Astrocyte (in vitro differentiated cells and primary cell): Measurements from ENCODE around the gene GAS6. TPM values are rescaled to one million over a fixed set of nuclear protein-coding genes. Genes with fewer than 3 reads are reported as not detected.

Experiments used
- DNase-seq: peaks from one replicate; pipeline ENCODE4 v3.0.0-alpha.2; 2010; ENCODE audit warnings: low read depth
- FAIRE-seq: peaks from 2 replicates; lab custom pipeline; 2011; peaks lifted over from hg19 to GRCh38; lab: Jason Lieb, UNC
- H2AFZ ChIP-seq: 2 replicates; pipeline ENCODE4 v1.6.0; 2012; ENCODE audit warnings: low read depth, low read length, inconsistent platforms
- H3K27ac ChIP-seq: 2 replicates; pipeline ENCODE4 v1.5.1; 2011; ENCODE audit warnings: low read depth, low read length, inconsistent platforms
- H3K27me3 ChIP-seq: 2 replicates; pipeline ENCODE4 v1.6.0; 2011; ENCODE audit warnings: low read length, inconsistent platforms; ENCODE audit not compliant: insufficient read depth
- H3K36me3 ChIP-seq: 2 replicates; pipeline ENCODE4 v1.5.1; 2011; ENCODE audit warnings: low read length, inconsistent platforms; ENCODE audit not compliant: insufficient read depth
- H3K4me1 ChIP-seq: 2 replicates; pipeline ENCODE4 v1.5.1; 2011; ENCODE audit warnings: low read length, inconsistent platforms; ENCODE audit not compliant: insufficient read depth
- H3K4me2 ChIP-seq: 2 replicates; pipeline ENCODE4 v1.6.0; 2012; ENCODE audit warnings: low read length, inconsistent platforms
- H3K4me3 ChIP-seq: 2 replicates; pipeline ENCODE4 v1.5.1; 2011; ENCODE audit warnings: low read depth, mild to moderate bottlenecking, low read length, inconsistent platforms; ENCODE audit not compliant: insufficient read depth
- H3K79me2 ChIP-seq: 2 replicates; pipeline ENCODE4 v1.6.0; 2012; ENCODE audit warnings: mild to moderate bottlenecking, low read length, inconsistent platforms; ENCODE audit not compliant: insufficient read depth
- H3K9ac ChIP-seq: 2 replicates; pipeline ENCODE4 v1.6.0; 2012; ENCODE audit warnings: mild to moderate bottlenecking, low read length, inconsistent platforms
- H3K9me3 ChIP-seq: 2 replicates; pipeline ENCODE4 v1.5.1; 2012; ENCODE audit warnings: low read depth, mild to moderate bottlenecking, low read length, inconsistent platforms; ENCODE audit not compliant: insufficient read depth
- H4K20me1 ChIP-seq: 2 replicates; pipeline ENCODE4 v1.6.0; 2012; ENCODE audit warnings: low read length, inconsistent platforms; ENCODE audit not compliant: insufficient read depth
- H3K27ac Mint-ChIP-seq: one replicate; pipeline ENCODE4 v1.8.0; 2021; ENCODE audit warnings: mild to moderate bottlenecking, mixed read lengths; ENCODE audit not compliant: unreplicated experiment
- H3K27me3 Mint-ChIP-seq: one replicate; pipeline ENCODE4 v1.8.0; 2021; ENCODE audit warnings: low read depth, mixed read lengths; ENCODE audit not compliant: unreplicated experiment
- H3K36me3 Mint-ChIP-seq: one replicate; pipeline ENCODE4 v1.8.0; 2021; ENCODE audit warnings: low read depth, mixed read lengths; ENCODE audit not compliant: unreplicated experiment
- H3K4me1 Mint-ChIP-seq: one replicate; pipeline ENCODE4 v1.8.0; 2021; ENCODE audit warnings: low read depth, mixed read lengths; ENCODE audit not compliant: unreplicated experiment
- H3K4me3 Mint-ChIP-seq: one replicate; pipeline ENCODE4 v1.8.0; 2021; ENCODE audit warnings: mild to moderate bottlenecking, moderate library complexity, mixed read lengths; ENCODE audit not compliant: unreplicated experiment
- H3K9me3 Mint-ChIP-seq: one replicate; pipeline ENCODE4 v1.8.0; 2021; ENCODE audit warnings: mild to moderate bottlenecking, mixed read lengths; ENCODE audit not compliant: unreplicated experiment
- CTCF ChIP-seq: IDR thresholded peaks from 2 replicates; pipeline ENCODE4 v1.5.1; 2011; ENCODE audit warnings: low read depth, mild to moderate bottlenecking, inconsistent platforms, low read length, moderate library complexity; ENCODE audit not compliant: insufficient read depth
- EZH2 ChIP-seq: IDR thresholded peaks from 2 replicates; pipeline ENCODE4 v1.6.1; 2012; ENCODE audit warnings: mild to moderate bottlenecking, low read length, inconsistent platforms; ENCODE audit not compliant: insufficient read depth
- total RNA-seq: library from RNA; stranded (reverse); gene quantifications from 2 replicates; pipeline ENCODE4 v1.2.1, GENCODE V29; 2021

Gene GAS6
- total RNA-seq, 1 donor from 2014 or later, result 287 TPM

GRCh38 chr13:113901231-113901630 lies 37.4 kb upstream of the GAS6 start:
- Mint-ChIP-seq H3K27ac (peak overlapping the region; percentile 89), H3K27me3 (no peaks in the 10 kb centered on the region), H3K4me1 (peaks cover 51% of the 10 kb centered on the region), H3K36me3 (peaks cover 2% of the 10 kb centered on the region), H3K9me3 (no peaks in the 10 kb centered on the region), H3K4me3 (no peak overlapping the region)
- H4K20me1 ChIP-seq, result no peaks in the 10 kb centered on the region
- DNase-seq (peak; percentile 88), FAIRE-seq (no peak)
- H3K9ac ChIP-seq, result no peak overlapping the region
- H2AFZ ChIP-seq, result no peak overlapping the region
- no peaks in the 10 kb centered on the region for H3K9me3 ChIP-seq
- no peaks in the 10 kb centered on the region for H3K36me3 ChIP-seq
- H3K27ac ChIP-seq, result peak overlapping the region; percentile 28
- H3K4me1 ChIP-seq, result peaks cover 31% of the 10 kb centered on the region
- H3K27me3 ChIP-seq, result no peaks in the 10 kb centered on the region
- no peak overlapping the region for H3K4me2 ChIP-seq
- no peaks in the 10 kb centered on the region for H3K79me2 ChIP-seq
- TF ChIP-seq EZH2 (no peak), CTCF (no peak)
- no peak overlapping the region for H3K4me3 ChIP-seq

GRCh38 chr13:113900646-113901045 lies 36.8 kb upstream of the GAS6 start:
- H3K9ac ChIP-seq, result no peak overlapping the region

More at GRCh38 chr13:113900646-113901045, 36.8 kb upstream of the GAS6 start:
- no peaks in the 10 kb centered on the region for H3K36me3 ChIP-seq
- FAIRE-seq, result no peak
- H3K79me2 ChIP-seq, result no peaks in the 10 kb centered on the region
- H3K4me3 ChIP-seq, result no peak overlapping the region
- H2AFZ ChIP-seq, result no peak overlapping the region
- Mint-ChIP-seq H3K27me3 (no peaks in the 10 kb centered on the region), H3K27ac (peak overlapping the region; percentile 89), H3K4me3 (no peak overlapping the region), H3K9me3 (no peaks in the 10 kb centered on the region), H3K4me1 (peaks cover 52% of the 10 kb centered on the region), H3K36me3 (peaks cover 2% of the 10 kb centered on the region)
- no peaks in the 10 kb centered on the region for H3K27me3 ChIP-seq
- H3K9me3 ChIP-seq, result no peaks in the 10 kb centered on the region
- DNase-seq, result no peak
- no peak for TF ChIP-seq EZH2
- no peak for TF ChIP-seq CTCF
- peak overlapping the region; percentile 28 for H3K27ac ChIP-seq
- no peak overlapping the region for H3K4me2 ChIP-seq
- peaks cover 34% of the 10 kb centered on the region for H3K4me1 ChIP-seq
- H4K20me1 ChIP-seq, result no peaks in the 10 kb centered on the region
